Measurements from ENCODE around the gene SMIM28.

The SMIM28 gene

GRCh38 chr6:138336221-138336620 is 41.5 kb upstream of the SMIM28 start:
- POLR2A ChIA-PET, result no interaction called here
- TF ChIP-seq SUZ12 (IDR thresholded peaks at IDR 0.05), result no peak
- TF ChIP-seq CTBP1 (IDR thresholded peaks at IDR 0.05; ENCODE audit: borderline replicate concordance), result no peak
- no peak for TF ChIP-seq ZNF384 (IDR thresholded peaks at IDR 0.05)
- no peak for TF ChIP-seq NFRKB (IDR thresholded peaks at IDR 0.05)
- TF ChIP-seq BHLHE40 (IDR thresholded peaks at IDR 0.05; ENCODE audit: borderline replicate concordance), result no peak
- no peak for TF ChIP-seq ARNT (IDR thresholded peaks at IDR 0.05)
- TF ChIP-seq L3MBTL2 (conservative IDR thresholded peaks at IDR 0.05), result no peak
- no peak for TF ChIP-seq HDGF (IDR thresholded peaks at IDR 0.05; ENCODE audit: borderline replicate concordance)
- no peak for TF ChIP-seq LEF1 (IDR thresholded peaks at IDR 0.05; ENCODE audit: borderline replicate concordance)
- no peak for TF ChIP-seq ELF4 (IDR thresholded peaks at IDR 0.05)
- TF ChIP-seq, protein P1, sequence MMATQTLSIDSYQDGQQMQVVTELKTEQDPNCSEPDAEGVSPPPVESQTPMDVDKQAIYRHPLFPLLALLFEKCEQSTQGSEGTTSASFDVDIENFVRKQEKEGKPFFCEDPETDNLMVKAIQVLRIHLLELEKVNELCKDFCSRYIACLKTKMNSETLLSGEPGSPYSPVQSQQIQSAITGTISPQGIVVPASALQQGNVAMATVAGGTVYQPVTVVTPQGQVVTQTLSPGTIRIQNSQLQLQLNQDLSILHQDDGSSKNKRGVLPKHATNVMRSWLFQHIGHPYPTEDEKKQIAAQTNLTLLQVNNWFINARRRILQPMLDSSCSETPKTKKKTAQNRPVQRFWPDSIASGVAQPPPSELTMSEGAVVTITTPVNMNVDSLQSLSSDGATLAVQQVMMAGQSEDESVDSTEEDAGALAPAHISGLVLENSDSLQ (IDR thresholded peaks at IDR 0.05), result no peak
- no peak for TF ChIP-seq TARDBP (IDR thresholded peaks at IDR 0.05)
- no peak for TF ChIP-seq FOXK2 (IDR thresholded peaks at IDR 0.05)
- no peak for TF ChIP-seq SP1 (IDR thresholded peaks at IDR 0.05)
- no peak for DNase-seq (ENCODE audit: extremely low spot score)
- CTCF ChIA-PET, result no interaction called here

- no peak for DNase-seq (ENCODE audit: extremely low spot score)
- TF ChIP-seq HDGF (IDR thresholded peaks at IDR 0.05; ENCODE audit: borderline replicate concordance) (no peak), FOXM1 (IDR thresholded peaks at IDR 0.05; ENCODE audit: borderline replicate concordance) (no peak), FOXA1 (IDR thresholded peaks at IDR 0.05) (no peak), SUZ12 (IDR thresholded peaks at IDR 0.05) (no peak), LEF1 (IDR thresholded peaks at IDR 0.05; ENCODE audit: borderline replicate concordance) (no peak), CTBP1 (IDR thresholded peaks at IDR 0.05; ENCODE audit: borderline replicate concordance) (no peak), NFRKB (IDR thresholded peaks at IDR 0.05) (no peak), L3MBTL2 (conservative IDR thresholded peaks at IDR 0.05) (no peak), ELF4 (IDR thresholded peaks at IDR 0.05) (no peak)
- TF ChIP-seq, protein P1 (IDR thresholded peaks at IDR 0.05), result no peak
- CTCF ChIA-PET, result no interaction called here
- POLR2A ChIA-PET, result no interaction called here
These were observed 40.6 kb upstream of the SMIM28 start for GRCh38 chr6:138337076-138337475.

GRCh38 chr6:138339024-138339423 is 38.7 kb upstream of the SMIM28 start:
- ChIA-PET CTCF (no interaction called here), POLR2A (no interaction called here)
- no peak for DNase-seq (ENCODE audit: extremely low spot score)
- TF ChIP-seq FOXK2 (IDR thresholded peaks at IDR 0.05), result no peak
- TF ChIP-seq SUZ12 (IDR thresholded peaks at IDR 0.05), result no peak
- TF ChIP-seq HDGF (IDR thresholded peaks at IDR 0.05; ENCODE audit: borderline replicate concordance), result no peak
- no peak for TF ChIP-seq ARNT (IDR thresholded peaks at IDR 0.05)
- TF ChIP-seq ZNF384 (IDR thresholded peaks at IDR 0.05), result no peak
- no peak for TF ChIP-seq TARDBP (IDR thresholded peaks at IDR 0.05)
- TF ChIP-seq SP1 (IDR thresholded peaks at IDR 0.05), result no peak
- TF ChIP-seq NFRKB (IDR thresholded peaks at IDR 0.05), result no peak
- no peak for TF ChIP-seq LEF1 (IDR thresholded peaks at IDR 0.05; ENCODE audit: borderline replicate concordance)

- POLR2A ChIA-PET, result interaction anchor here (0.6 kb wide), 1 partner anchor 54 kb away, joined by 3 read pairs; no protein-coding TSS in a partner anchor
- DNase-seq (ENCODE audit: extremely low spot score), result no peak
- CTCF ChIA-PET, result interaction anchor here (1.0 kb wide), 1 partner anchor 55 kb away, joined by 3 read pairs; no protein-coding TSS in a partner anchor
- TF ChIP-seq BHLHE40 (IDR thresholded peaks at IDR 0.05; ENCODE audit: borderline replicate concordance) (no peak), ARNT (IDR thresholded peaks at IDR 0.05) (no peak), SUZ12 (IDR thresholded peaks at IDR 0.05) (no peak)
- TF ChIP-seq, protein P1 (IDR thresholded peaks at IDR 0.05), result no peak
These were observed 36.5 kb upstream of the SMIM28 start for GRCh38 chr6:138341176-138341575.

GRCh38 chr6:138343112-138343511 is 34.6 kb upstream of the SMIM28 start:
- TF ChIP-seq L3MBTL2 (conservative IDR thresholded peaks at IDR 0.05) (no peak), FOXK2 (IDR thresholded peaks at IDR 0.05) (no peak), NFRKB (IDR thresholded peaks at IDR 0.05) (no peak), LEF1 (IDR thresholded peaks at IDR 0.05; ENCODE audit: borderline replicate concordance) (no peak)

GRCh38 chr6:138345565-138346285 is 32.0 kb upstream of the SMIM28 start:
- DNase-seq (ENCODE audit: extremely low spot score), result no peak
- ChIA-PET POLR2A (no interaction called here), CTCF (interaction anchor here (0.5 to 1.2 kb wide), 4 partner anchors 12 to 406 kb away, joined by 3 to 5 read pairs (median 4); no protein-coding TSS in a partner anchor)
- TF ChIP-seq FOXM1 (IDR thresholded peaks at IDR 0.05; ENCODE audit: borderline replicate concordance) (no peak), ELF4 (IDR thresholded peaks at IDR 0.05) (no peak), FOXA1 (IDR thresholded peaks at IDR 0.05) (no peak), LEF1 (IDR thresholded peaks at IDR 0.05; ENCODE audit: borderline replicate concordance) (no peak), SUZ12 (IDR thresholded peaks at IDR 0.05) (no peak), HDGF (IDR thresholded peaks at IDR 0.05; ENCODE audit: borderline replicate concordance) (no peak), SP1 (IDR thresholded peaks at IDR 0.05) (no peak), FOXK2 (IDR thresholded peaks at IDR 0.05) (no peak), CTBP1 (IDR thresholded peaks at IDR 0.05; ENCODE audit: borderline replicate concordance) (no peak), BHLHE40 (IDR thresholded peaks at IDR 0.05; ENCODE audit: borderline replicate concordance) (no peak), ZNF384 (IDR thresholded peaks at IDR 0.05) (no peak), TARDBP (IDR thresholded peaks at IDR 0.05) (no peak), NFRKB (IDR thresholded peaks at IDR 0.05) (no peak), L3MBTL2 (conservative IDR thresholded peaks at IDR 0.05) (no peak), ARNT (IDR thresholded peaks at IDR 0.05) (no peak)
- TF ChIP-seq, protein P1 (IDR thresholded peaks at IDR 0.05), result no peak

More at GRCh38 chr6:138343112-138343511, 34.6 kb upstream of the SMIM28 start:
- ChIA-PET CTCF (no interaction called here), POLR2A (no interaction called here)
- no peak for DNase-seq (ENCODE audit: extremely low spot score)

All from HEK293T (cell line).